Astrocyte (in vitro differentiated cells and primary cell): ENCODE results near the gene MARK1.

Experiments used
- EZH2 ChIP-seq: IDR thresholded peaks from 2 replicates; pipeline ENCODE4 v1.6.1; 2012; ENCODE audit warnings: mild to moderate bottlenecking, low read length, inconsistent platforms; ENCODE audit not compliant: insufficient read depth
- TF ChIP-seq, protein P1 (sequence below): IDR thresholded peaks from 2 replicates; pipeline ENCODE4 v1.5.1; 2011; ENCODE audit warnings: low read depth, mild to moderate bottlenecking, inconsistent platforms, low read length, moderate library complexity; ENCODE audit not compliant: insufficient read depth

DNA sequence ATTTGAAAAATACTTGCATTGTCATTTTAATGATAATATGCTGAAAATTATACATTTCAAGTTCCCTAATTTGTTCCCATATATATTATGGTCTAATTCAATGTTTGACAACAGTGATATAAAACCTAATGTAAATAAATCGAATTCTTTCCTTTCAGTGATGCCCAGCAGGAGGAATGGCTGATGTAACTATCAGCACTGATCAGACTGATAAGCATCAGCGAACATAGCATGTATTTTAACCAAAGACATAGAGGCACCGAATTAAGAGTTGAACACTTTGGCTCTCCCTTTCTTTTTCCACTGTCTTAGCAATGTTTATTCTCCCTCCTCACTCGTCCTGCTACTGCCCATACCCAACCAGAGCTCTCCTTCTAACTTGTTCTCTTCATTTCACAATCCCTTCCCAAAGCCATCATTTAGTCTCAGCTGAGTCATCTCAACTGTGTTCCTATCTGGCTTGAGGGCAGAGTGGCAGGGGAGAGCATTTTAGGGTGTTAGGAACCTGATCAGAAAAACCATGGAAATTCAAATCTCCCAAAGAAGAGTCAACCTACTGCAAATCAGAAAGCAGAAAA lies 103.4 kb downstream of the MARK1 start:
- TF ChIP-seq, protein P1, sequence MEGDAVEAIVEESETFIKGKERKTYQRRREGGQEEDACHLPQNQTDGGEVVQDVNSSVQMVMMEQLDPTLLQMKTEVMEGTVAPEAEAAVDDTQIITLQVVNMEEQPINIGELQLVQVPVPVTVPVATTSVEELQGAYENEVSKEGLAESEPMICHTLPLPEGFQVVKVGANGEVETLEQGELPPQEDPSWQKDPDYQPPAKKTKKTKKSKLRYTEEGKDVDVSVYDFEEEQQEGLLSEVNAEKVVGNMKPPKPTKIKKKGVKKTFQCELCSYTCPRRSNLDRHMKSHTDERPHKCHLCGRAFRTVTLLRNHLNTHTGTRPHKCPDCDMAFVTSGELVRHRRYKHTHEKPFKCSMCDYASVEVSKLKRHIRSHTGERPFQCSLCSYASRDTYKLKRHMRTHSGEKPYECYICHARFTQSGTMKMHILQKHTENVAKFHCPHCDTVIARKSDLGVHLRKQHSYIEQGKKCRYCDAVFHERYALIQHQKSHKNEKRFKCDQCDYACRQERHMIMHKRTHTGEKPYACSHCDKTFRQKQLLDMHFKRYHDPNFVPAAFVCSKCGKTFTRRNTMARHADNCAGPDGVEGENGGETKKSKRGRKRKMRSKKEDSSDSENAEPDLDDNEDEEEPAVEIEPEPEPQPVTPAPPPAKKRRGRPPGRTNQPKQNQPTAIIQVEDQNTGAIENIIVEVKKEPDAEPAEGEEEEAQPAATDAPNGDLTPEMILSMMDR: no peak
- no peak for TF ChIP-seq EZH2
